ELR (cell line): ENCODE measurements around the gene KCNIP4.
"Not testable (repeated sequence)": the region's sequence is repeated elsewhere in the genome, so short reads cannot be mapped to it uniquely, and the experiment has no call there.

Source experiments
- DNase-seq: peaks from one replicate; pipeline ENCODE4 v3.0.0-alpha.2; 2015; ENCODE audit warnings: low read depth

Gene KCNIP4

GRCh38 chr4:20752641-20753040 lies 1195.9 kb downstream of the KCNIP4 start:
- no peak for DNase-seq

DNA sequence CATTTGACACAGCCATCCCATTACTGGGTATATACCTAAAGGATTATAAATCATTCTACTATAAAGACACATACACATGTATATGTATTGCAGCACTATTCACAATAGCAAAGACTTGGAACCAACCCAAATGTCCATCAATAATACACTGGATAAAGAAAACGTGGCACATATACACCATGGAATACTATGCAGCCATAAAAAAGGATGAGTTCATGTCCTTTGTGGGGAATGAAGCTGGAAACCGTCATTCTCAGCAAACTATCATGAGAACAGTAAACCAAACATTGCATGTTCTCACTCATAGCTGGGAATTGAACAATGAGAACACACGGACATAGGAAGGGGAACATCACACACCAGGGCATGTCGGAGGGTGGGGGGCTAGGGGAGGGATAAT lies 1202.6 kb downstream of the KCNIP4 start:
- not testable (repeated sequence) for DNase-seq

GRCh38 chr4:20735931-20736330 lies 1212.6 kb downstream of the KCNIP4 start:
- no peak for DNase-seq

GRCh38 chr4:20724915-20725314 lies 1223.7 kb downstream of the KCNIP4 start:
- DNase-seq: no peak

GRCh38 chr4:20723463-20723862 lies 1225.1 kb downstream of the KCNIP4 start:
- DNase-seq: no peak

- DNase-seq: peak; percentile 31
Observed at GRCh38 chr4:20723019-20723418, 1225.6 kb downstream of the KCNIP4 start.

DNA sequence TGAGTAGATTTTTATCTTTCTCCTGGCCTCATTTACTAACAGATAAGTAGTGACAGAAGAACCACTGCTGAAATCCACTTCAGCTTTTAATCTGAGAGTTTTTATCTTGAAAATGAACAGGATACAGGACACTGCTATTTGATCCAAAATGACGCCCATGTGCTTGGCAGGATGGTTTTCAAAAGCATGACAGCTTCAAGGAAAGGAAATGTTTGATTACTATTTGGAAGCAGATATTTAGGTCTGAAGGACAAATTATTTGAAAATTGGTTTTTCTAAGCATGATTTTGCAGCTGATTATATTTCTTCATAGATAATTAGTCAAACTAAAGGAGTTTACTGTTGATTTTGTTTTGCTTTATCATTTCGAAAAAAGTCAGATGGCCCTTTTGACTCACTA lies 1237.2 kb downstream of the KCNIP4 start:
- no peak for DNase-seq

- peak; percentile 95 for DNase-seq
Observed at GRCh38 chr4:20700007-20700761, 1248.4 kb downstream of the KCNIP4 start, which contains the start of gene PACRGL. Gene PACRGL, plus strand, starts transcription at chr4:20700458. Its CDS starts 4,024 bp downstream, at chr4:20704482.

DNA sequence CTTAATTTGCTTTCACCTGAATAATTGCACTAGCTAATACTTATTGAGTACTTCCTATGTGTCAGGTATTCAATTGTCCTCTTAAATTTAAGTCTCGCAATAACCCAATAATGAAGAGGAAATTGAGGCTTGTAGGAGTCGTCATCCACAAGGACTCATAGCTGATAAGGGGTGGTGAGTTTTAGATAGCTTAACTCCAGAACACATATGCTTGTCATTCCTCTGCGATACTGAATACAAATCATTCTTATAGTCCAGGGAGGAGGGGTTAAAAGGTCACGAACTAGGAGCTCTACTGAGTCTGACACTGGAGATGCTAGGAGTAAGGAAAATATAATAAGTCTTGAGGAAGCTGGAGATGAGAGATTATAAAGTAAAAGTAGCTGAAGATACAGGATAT lies 1249.8 kb downstream of the KCNIP4 start:
- no peak for DNase-seq

DNA sequence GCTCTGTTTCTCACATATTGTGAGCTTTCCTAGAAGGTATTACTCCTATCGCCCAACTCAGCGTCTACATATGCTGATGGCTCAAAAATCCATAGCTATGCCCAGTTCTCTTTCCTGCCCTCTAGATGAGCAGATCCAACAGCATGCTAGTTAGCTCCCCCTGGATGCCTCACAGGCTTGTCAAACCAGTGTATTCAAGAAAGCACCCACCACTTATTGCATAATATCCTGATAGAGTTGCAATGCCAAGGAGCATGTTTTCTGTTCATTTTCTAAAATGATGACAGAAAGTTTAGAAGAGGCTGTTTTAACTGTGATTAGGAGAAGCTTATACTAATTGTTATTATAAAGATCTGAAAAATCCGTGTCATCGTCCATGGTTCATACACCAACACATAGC lies 1250.2 kb downstream of the KCNIP4 start:
- peak; percentile 24 for DNase-seq

DNA sequence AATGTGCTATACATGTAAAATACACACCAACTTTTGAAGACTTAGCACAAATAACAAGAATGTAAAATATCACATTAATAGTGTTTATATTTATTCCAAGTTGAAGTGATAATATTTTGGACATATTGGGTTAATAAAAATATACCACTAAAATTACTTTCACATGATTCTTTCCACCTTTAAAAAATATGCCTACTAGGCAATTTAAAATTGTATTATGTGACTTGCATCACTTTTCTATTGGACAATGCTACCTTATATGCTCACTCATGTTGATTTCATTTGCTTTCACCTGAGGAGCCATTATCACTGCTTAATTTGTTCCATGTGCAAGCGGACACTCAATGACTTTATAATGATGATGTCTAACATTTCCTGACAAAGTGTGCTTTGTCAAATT lies 1251.8 kb downstream of the KCNIP4 start:
- DNase-seq: no peak

- DNase-seq: peak; percentile 72
Observed at GRCh38 chr4:20687864-20688263, 1260.7 kb downstream of the KCNIP4 start.

GRCh38 chr4:20684852-20685763 lies 1263.5 kb downstream of the KCNIP4 start:
- DNase-seq: peak; percentile 49

DNA sequence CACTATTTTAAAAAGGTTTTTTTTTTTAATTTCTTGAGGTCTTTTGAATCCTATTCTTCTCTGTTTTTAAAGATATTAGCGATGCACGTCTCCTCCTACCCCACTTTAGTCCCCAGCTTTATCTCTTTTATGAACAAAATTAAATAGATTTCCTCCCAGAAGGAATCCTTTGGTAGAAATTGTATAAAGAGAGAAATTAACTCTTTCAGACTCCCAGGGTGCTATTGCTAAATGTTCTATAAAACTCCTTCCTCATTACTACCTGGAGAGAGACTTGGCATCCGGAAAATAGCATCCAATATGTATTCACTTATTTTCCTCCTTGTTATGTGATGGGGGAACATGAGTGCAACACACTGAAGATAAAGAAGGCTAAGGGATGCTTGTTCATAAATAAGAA lies 1264.8 kb downstream of the KCNIP4 start:
- DNase-seq: no peak

DNA sequence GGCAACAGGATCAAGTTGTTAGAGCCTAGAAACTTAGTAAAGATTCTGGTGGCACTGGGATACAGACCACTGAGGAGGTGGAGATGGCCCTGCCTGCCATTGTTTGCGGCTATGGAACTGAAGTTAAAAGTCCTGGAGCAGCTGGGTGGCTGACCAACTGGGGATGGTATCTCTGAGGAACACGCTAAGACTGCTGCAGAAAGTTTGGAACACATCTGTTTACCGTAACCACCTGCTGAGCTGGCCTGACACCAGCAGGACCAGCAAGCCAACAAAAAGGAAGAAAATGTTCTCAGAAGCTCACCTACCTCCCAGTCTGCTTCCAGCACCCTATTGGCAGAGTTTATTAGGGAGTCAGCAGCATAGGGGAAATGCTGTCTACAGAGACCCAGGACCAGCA lies 1265.7 kb downstream of the KCNIP4 start:
- no peak for DNase-seq

DNA sequence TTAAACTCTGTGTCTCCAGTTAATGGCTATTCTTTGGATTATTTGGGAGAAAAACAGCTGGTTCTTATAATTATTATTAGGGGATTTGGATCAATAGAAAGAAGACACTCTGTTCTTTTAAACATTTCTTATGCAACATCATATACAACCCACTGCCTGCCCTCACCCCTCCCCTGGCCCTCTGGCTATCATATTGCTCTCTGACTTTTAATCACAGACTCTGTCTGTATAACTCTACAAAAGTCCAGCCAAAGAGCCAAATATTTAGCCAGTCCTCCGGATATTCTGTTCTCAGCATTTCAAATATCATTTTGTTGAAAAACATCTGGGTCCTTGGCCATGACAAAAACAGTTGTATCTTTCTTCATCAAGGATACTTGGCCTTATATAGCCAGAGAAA lies 1267.3 kb downstream of the KCNIP4 start:
- no peak for DNase-seq

- no peak for DNase-seq
Observed at GRCh38 chr4:20680736-20681135, 1267.8 kb downstream of the KCNIP4 start.

- no peak for DNase-seq
Observed at GRCh38 chr4:20679951-20680350, 1268.6 kb downstream of the KCNIP4 start.
